K562 (cell line): ENCODE measurements around the gene ZDHHC14. TPM values are rescaled to one million over a fixed set of nuclear protein-coding genes. Genes with fewer than 3 reads are reported as not detected.
"Not testable (repeated sequence)": the region's sequence is repeated elsewhere in the genome, so short reads cannot be mapped to it uniquely, and the experiment has no call there.

Source experiments
- ATAC-seq: fragments of 200-7000 bp; cut with Tn5 transposase; 3 replicates; pipeline ENCODE4 v1.9.1; 2020; ENCODE audit warnings: moderate library complexity
- BruUV-seq: library from RNA; stranded (reverse); fragments of 400-500 nt; replicated peaks from 2 replicates; lab custom pipeline; 2021; lab: Mats Ljungman, UMichigan
- CTCF ChIA-PET: fragments of 300-600 bp; formaldehyde crosslinking; extraction: SDS; loops from one replicate; lab custom pipeline; 2021; ENCODE audit warnings: low intra/inter-chr PET ratio; lab: Yijun Ruan, JAX
- POLR2A ChIA-PET: fragments of 300-600, 350-650 bp; sonication (Branson Sonifier 250); formaldehyde crosslinking; extraction: SDS; loops from one replicate; lab custom pipeline; 2021; ENCODE audit warnings: antibody characterized with exemption, inconsistent platforms; lab: Yijun Ruan, JAX
- DNase-seq, 4 experiments: peaks; one replicate each; pipeline versions ENCODE4 v3.0.0 to v3.0.0-alpha.2; 2011 to 2018; ENCODE audit warnings: low spot score in 3 of 4, mixed read lengths in 3 of 4; ENCODE audit errors: extremely low read depth in 1 of 4
- FAIRE-seq: peaks from 2 replicates; lab custom pipeline; 2011; peaks lifted over from hg19 to GRCh38; lab: Jason Lieb, UNC
- H2AFZ ChIP-seq: 2 replicates; pipeline ENCODE4 v1.6.0; 2011; ENCODE audit warnings: low read depth, low read length, control low read depth, inconsistent platforms
- H3K27ac ChIP-seq: fragments of 200-600 bp; 3 replicates; pipeline ENCODE4 v1.8.0; 2011; ENCODE audit warnings: low read depth, mild to moderate bottlenecking, control low read depth, inconsistent platforms, low read length, moderate library complexity, mixed read lengths; ENCODE audit errors: extremely low read depth
- H3K27me3 ChIP-seq, 2 experiments: fragments of 300-600 bp in 1 of 2; 2 replicates in 1 of 2; 3 replicates in 1 of 2; pipeline versions ENCODE4 v1.6.0 to v1.8.0; 2011; ENCODE audit warnings: inconsistent platforms in 2 of 2, low read length in 2 of 2, mild to moderate bottlenecking in 1 of 2, mixed read lengths in 1 of 2, moderate library complexity in 1 of 2; ENCODE audit not compliant: control insufficient read depth in 2 of 2, insufficient read depth in 2 of 2
- H3K36me3 ChIP-seq: fragments of 300-600 bp; 3 replicates; pipeline ENCODE4 v1.8.0; 2011; ENCODE audit warnings: mild to moderate bottlenecking, low read length, inconsistent platforms; ENCODE audit not compliant: control insufficient read depth, insufficient read depth
- H3K4me1 ChIP-seq, 2 experiments: fragments of 200-600 bp in 1 of 2; replicated peaks in 1 of 2; 2 replicates in 1 of 2; 3 replicates in 1 of 2; pipeline versions ENCODE4 v1.5.1 to v1.8.0; 2011; ENCODE audit warnings: inconsistent platforms in 2 of 2, low read length in 2 of 2, mild to moderate bottlenecking in 1 of 2, mixed read lengths in 1 of 2, moderate library complexity in 1 of 2; ENCODE audit not compliant: control insufficient read depth in 2 of 2, insufficient read depth in 2 of 2
- H3K4me2 ChIP-seq: 2 replicates; pipeline ENCODE4 v1.6.1; 2011; ENCODE audit warnings: low read length, control low read depth, inconsistent platforms, mixed read lengths; ENCODE audit not compliant: insufficient read depth
- H3K4me3 ChIP-seq: fragments of 200-600 bp; sonication (generic), shearing (Covaris generic); 2 replicates; pipeline ENCODE4 v1.5.1; 2016; ENCODE audit warnings: control low read depth, inconsistent platforms
- H3K79me2 ChIP-seq: fragments of 200-600 bp; 3 replicates; pipeline ENCODE4 v1.8.0; 2011; ENCODE audit warnings: low read length, inconsistent platforms; ENCODE audit not compliant: control insufficient read depth, insufficient read depth
- H3K9ac ChIP-seq, 2 experiments: 2 replicates each; pipeline versions ENCODE4 v1.6.0 to v1.6.1; 2011; ENCODE audit warnings: low read depth in 2 of 2, low read length in 2 of 2, control low read depth in 1 of 2, inconsistent platforms in 1 of 2, mild to moderate bottlenecking in 1 of 2, mixed read lengths in 1 of 2; ENCODE audit not compliant: insufficient read depth in 1 of 2
- H3K9me1 ChIP-seq: one replicate; pipeline ENCODE4 v1.6.0; 2011; ENCODE audit warnings: inconsistent platforms, mild to moderate bottlenecking, low read length, moderate library complexity; ENCODE audit not compliant: control insufficient read depth, insufficient read depth
- H3K9me3 ChIP-seq: replicated peaks from 2 replicates; pipeline ENCODE4 v1.5.1; 2011; ENCODE audit warnings: low read depth, low read length, inconsistent platforms; ENCODE audit not compliant: control insufficient read depth, insufficient read depth
- H4K20me1 ChIP-seq: replicated peaks from 2 replicates; pipeline ENCODE4 v1.6.1; 2011; ENCODE audit warnings: low read length, inconsistent platforms, mixed read lengths; ENCODE audit not compliant: control insufficient read depth, insufficient read depth
- GMEB1 ChIP-seq: fragments of 250-450 bp; sonication (Bioruptor Pico); IDR thresholded peaks from 2 replicates; pipeline ENCODE4 v1.4.0; 2020; ENCODE audit warnings: mild to moderate bottlenecking
- NFATC3 ChIP-seq: fragments of 450-650 bp; IDR thresholded peaks from 2 replicates; pipeline ENCODE4 v1.6.1; 2017; ENCODE audit warnings: mild to moderate bottlenecking
- PHB ChIP-seq: fragments of 250-450 bp; sonication (Bioruptor Pico); IDR thresholded peaks from 2 replicates; pipeline ENCODE4 v1.5.0; 2021
- RCOR1 ChIP-seq, 2 experiments: IDR thresholded peaks; 2 replicates each; pipeline ENCODE4 v1.6.1; 2012; ENCODE audit warnings: low read depth in 2 of 2, low read length in 2 of 2, borderline replicate concordance in 1 of 2, improper control_type of control experiment in 1 of 2
- SNIP1 ChIP-seq: fragments of 450-650 bp; IDR thresholded peaks from 2 replicates; pipeline ENCODE4 v1.7.1; 2017; ENCODE audit warnings: low read depth, mild to moderate bottlenecking
- TGIF2 ChIP-seq: sonication (generic); formaldehyde crosslinking; IDR thresholded peaks from 2 replicates; pipeline ENCODE4 v1.8.1; 2022; ENCODE audit warnings: mild to moderate bottlenecking, missing genetic modification reagents, moderate library complexity
- WGBS: fragments of 100-300 bp; shearing (Covaris generic); methylation state at CpG from one replicate; pipeline ENCODE4 v1.1.6; 2016; ENCODE audit warnings: low coverage, mixed read lengths; ENCODE audit not compliant: insufficient coverage; ENCODE audit errors: missing lambda C conversion rate; 5-methylcytosine and 5-hydroxymethylcytosine counted together
- in situ Hi-C: fragments of 300-500 bp; cut with MboI; formaldehyde crosslinking; loops from 4 replicates; pipeline ENCODE4 v1.15.0; 2018; ENCODE audit warnings: inconsistent platforms, mixed read lengths
- intact Hi-C: fragments of 100-400 bp; cut with micrococcal nuclease; formaldehyde crosslinking; loops from 2 replicates; pipeline ENCODE4 v1.14.2; 2022
- polyA plus RNA-seq, 8 experiments: library from polyadenylated mRNA; depleted of rRNA in 4 of 8; stranded (reverse) in 5 of 8; unstranded in 3 of 8; fragments of >200 nt; fragmentation: Nextera tagmentation in 2 of 8; fragmentation: Illumina TruSeq in 1 of 8; extraction: Ambion mirVana in 2 of 8; extraction: Trizol in 1 of 8; gene quantifications; 2 replicates each; pipeline versions ENCODE4 v1.2.1 to v1.2.3, GENCODE V29; 2011 to 2014; ENCODE audit warnings: inconsistent platforms in 1 of 8, missing spikeins in 1 of 8
- total RNA-seq, 7 experiments: library from RNA; depleted of rRNA in 6 of 7; stranded (reverse); fragments of >200 nt in 6 of 7; fragmentation: Illumina TruSeq in 2 of 7; extraction: Trizol in 2 of 7; gene quantifications; 2 replicates each; pipeline versions ENCODE4 v1.2.1 to v1.2.3, GENCODE V29; 2011 to 2021; ENCODE audit warnings: low replicate concordance in 1 of 7

Gene ZDHHC14
- total and polyA plus RNA-seq, 9 of the 15 experiments (the other 6 are each of a cell fraction or from before 2014, with no cell fraction given) = 0.92 to 23.1 (median 13.8) TPM

- no peak for TF ChIP-seq PHB
- TF ChIP-seq TGIF2 = no peak
- no peak for TF ChIP-seq RCOR1 (IDR thresholded peaks at IDR 0.05; ENCODE audit: borderline replicate concordance in 1 of 2, low read depth in 2 of 2, low read length in 2 of 2)
- TF ChIP-seq GMEB1 (CRISPR knock-in tag) = no peak
- no peak for TF ChIP-seq NFATC3
- no peak for TF ChIP-seq SNIP1
Observed at GRCh38 chr6:157690441-157691210, 309.6 kb downstream of the ZDHHC14 start (continued).

GRCh38 chr6:157691621-157692020 lies 310.6 kb downstream of the ZDHHC14 start:
- in situ Hi-C loops, H3K9ac ChIP-seq, H2AFZ ChIP-seq, H3K27ac ChIP-seq, H3K9me1 ChIP-seq, POLR2A ChIA-PET, H3K4me3 ChIP-seq, H3K4me2 ChIP-seq, intact Hi-C loops, H3K9me3 ChIP-seq, ATAC-seq, CTCF ChIA-PET, BruUV-seq, H3K79me2 ChIP-seq, H4K20me1 ChIP-seq, FAIRE-seq, DNase-seq, H3K36me3 ChIP-seq: not testable (repeated sequence)
- Histone ChIP-seq H3K4me1 (peaks cover 0 to 12% of the 10 kb centered on the region in 2 experiments; a peak in 3 of 5 replicates), H3K27me3 (peaks cover 59 to 75% of the 10 kb centered on the region in 2 experiments)
- WGBS = 21% methylated on average over 5 of the region's 10 CpGs
